ENCODE results near the gene EBF3. TPM values are rescaled to one million over a fixed set of nuclear protein-coding genes. Genes with fewer than 3 reads are reported as not detected.

EBF3 gene
- total RNA-seq, 1 donor from 2014 or later, result 0.15 TPM

DNA sequence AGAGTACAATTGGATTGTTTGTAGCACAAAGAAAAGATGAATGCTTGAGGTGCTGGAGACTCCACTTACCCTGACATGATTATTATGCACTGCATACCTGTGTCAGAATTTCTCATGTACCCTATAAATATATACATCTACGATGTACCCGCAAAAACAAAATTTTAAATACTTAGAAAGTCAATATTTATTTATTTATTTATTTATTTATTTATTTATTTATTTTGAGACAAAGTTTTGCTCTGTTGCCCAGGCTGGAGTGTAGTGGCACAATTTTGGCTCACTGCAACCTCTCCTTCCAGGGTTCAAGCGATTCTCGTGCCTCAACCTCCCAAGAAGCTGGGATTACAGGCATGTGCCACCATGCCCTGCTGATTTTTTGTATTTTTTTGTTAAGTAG, 35.1 kb upstream of the EBF3 start:
- H3F3A ChIP-seq (ENCODE audit: low read depth), result no peaks in the 10 kb centered on the region
- Mint-ChIP-seq H3K27ac (no peak overlapping the region), H3K4me1 (no peaks in the 10 kb centered on the region), H3K4me3 (no peak overlapping the region), H3K36me3 (no peaks in the 10 kb centered on the region), H3K9me3 (peaks cover 3% of the 10 kb centered on the region), H3K27me3 (ENCODE audit: insufficient read depth, low read depth) (peaks cover 5% of the 10 kb centered on the region)
- no peaks in the 10 kb centered on the region for H3K36me3 ChIP-seq
- no peak overlapping the region for H3K4me2 ChIP-seq
- TF ChIP-seq, protein P1, sequence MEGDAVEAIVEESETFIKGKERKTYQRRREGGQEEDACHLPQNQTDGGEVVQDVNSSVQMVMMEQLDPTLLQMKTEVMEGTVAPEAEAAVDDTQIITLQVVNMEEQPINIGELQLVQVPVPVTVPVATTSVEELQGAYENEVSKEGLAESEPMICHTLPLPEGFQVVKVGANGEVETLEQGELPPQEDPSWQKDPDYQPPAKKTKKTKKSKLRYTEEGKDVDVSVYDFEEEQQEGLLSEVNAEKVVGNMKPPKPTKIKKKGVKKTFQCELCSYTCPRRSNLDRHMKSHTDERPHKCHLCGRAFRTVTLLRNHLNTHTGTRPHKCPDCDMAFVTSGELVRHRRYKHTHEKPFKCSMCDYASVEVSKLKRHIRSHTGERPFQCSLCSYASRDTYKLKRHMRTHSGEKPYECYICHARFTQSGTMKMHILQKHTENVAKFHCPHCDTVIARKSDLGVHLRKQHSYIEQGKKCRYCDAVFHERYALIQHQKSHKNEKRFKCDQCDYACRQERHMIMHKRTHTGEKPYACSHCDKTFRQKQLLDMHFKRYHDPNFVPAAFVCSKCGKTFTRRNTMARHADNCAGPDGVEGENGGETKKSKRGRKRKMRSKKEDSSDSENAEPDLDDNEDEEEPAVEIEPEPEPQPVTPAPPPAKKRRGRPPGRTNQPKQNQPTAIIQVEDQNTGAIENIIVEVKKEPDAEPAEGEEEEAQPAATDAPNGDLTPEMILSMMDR (IDR thresholded peaks at IDR 0.05), result no peak
- no peak for TF ChIP-seq EZH2phosphoT487 (IDR thresholded peaks at IDR 0.05)
- TF ChIP-seq EZH2 (IDR thresholded peaks at IDR 0.05), result no peak
- H3K9ac ChIP-seq, result no peak overlapping the region
- H3K9me3 ChIP-seq (ENCODE audit: low read depth), result no peaks in the 10 kb centered on the region
- no peaks in the 10 kb centered on the region for H3K79me2 ChIP-seq (ENCODE audit: low read depth)
- peaks cover 14% of the 10 kb centered on the region for H3K27me3 ChIP-seq
- no peak overlapping the region for H2AFZ ChIP-seq (replicated peaks)
- no peak overlapping the region for H3K4me3 ChIP-seq
- H3K4me1 ChIP-seq, result no peaks in the 10 kb centered on the region
- DNase-seq (ENCODE audit: low spot score), result no peak
- H3K27ac ChIP-seq, result no peak overlapping the region
- H4K20me1 ChIP-seq (ENCODE audit: low read depth), result no peaks in the 10 kb centered on the region

DNA sequence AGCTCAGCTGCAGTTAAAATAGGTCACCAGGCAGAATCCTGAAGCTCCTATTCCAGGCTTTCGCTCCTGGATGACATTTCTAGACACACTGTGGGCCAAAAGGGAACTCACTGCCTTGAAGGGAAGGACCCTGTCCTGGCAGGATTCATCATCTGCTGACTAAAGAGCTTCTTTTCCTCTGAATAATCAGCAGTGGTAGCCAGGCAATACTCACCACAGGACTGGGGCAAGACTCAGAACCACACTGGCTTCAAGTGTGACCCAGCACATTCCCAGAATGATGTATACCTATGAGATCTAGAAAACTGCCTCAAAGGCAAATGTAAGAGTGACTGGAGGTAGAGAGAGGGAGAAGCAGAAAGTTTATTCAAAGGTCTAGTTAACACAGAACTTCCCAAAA, 29.5 kb upstream of the EBF3 start:
- Histone ChIP-seq H4K20me1 (ENCODE audit: low read depth) (no peaks in the 10 kb centered on the region), H2AFZ (replicated peaks) (peak overlapping the region; percentile 13), H3K9me3 (ENCODE audit: low read depth) (no peaks in the 10 kb centered on the region), H3K4me3 (no peak overlapping the region), H3K4me1 (no peaks in the 10 kb centered on the region), H3K36me3 (no peaks in the 10 kb centered on the region), H3K9ac (no peak overlapping the region), H3K79me2 (ENCODE audit: low read depth) (no peaks in the 10 kb centered on the region), H3K4me2 (no peak overlapping the region), H3F3A (ENCODE audit: low read depth) (no peaks in the 10 kb centered on the region), H3K27me3 (peaks cover 14% of the 10 kb centered on the region), H3K27ac (no peak overlapping the region)
- Mint-ChIP-seq H3K4me1 (no peaks in the 10 kb centered on the region), H3K27me3 (ENCODE audit: insufficient read depth, low read depth) (peaks cover 4% of the 10 kb centered on the region), H3K4me3 (no peak overlapping the region), H3K36me3 (no peaks in the 10 kb centered on the region), H3K27ac (no peak overlapping the region), H3K9me3 (peaks cover 4% of the 10 kb centered on the region)
- DNase-seq (ENCODE audit: low spot score), result no peak
- TF ChIP-seq EZH2phosphoT487 (IDR thresholded peaks at IDR 0.05) (no peak), EZH2 (IDR thresholded peaks at IDR 0.05) (no peak)
- TF ChIP-seq, protein P1 (IDR thresholded peaks at IDR 0.05), result no peak

DNA sequence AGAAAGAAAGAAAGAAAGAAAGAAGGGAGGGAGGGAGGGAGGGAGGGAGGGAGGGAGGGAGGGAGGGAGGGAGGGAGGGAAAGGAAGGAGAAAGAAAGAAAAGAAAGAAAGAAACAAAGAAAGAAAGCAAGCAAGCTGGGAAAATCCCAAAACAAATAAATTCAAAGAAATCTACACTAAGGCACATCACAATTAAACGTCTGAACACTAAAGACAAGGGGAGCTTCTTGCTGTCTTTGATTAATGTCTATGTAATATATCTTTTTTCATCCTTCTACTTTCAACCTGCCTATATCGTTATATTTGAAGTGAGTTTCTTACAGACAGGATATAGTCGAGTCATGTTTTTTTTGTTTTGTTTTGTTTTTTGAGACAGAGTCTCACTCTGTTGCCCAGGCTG, 28.3 kb upstream of the EBF3 start:
- Mint-ChIP-seq H3K27me3 (ENCODE audit: insufficient read depth, low read depth) (peaks cover 4% of the 10 kb centered on the region), H3K27ac (no peak overlapping the region), H3K4me3 (no peak overlapping the region), H3K9me3 (peaks cover 9% of the 10 kb centered on the region), H3K36me3 (no peaks in the 10 kb centered on the region), H3K4me1 (no peaks in the 10 kb centered on the region)
- H3K4me1 ChIP-seq, result no peaks in the 10 kb centered on the region
- no peak overlapping the region for H3K27ac ChIP-seq
- no peaks in the 10 kb centered on the region for H3F3A ChIP-seq (ENCODE audit: low read depth)
- H3K27me3 ChIP-seq, result peaks cover 14% of the 10 kb centered on the region
- H3K79me2 ChIP-seq (ENCODE audit: low read depth), result no peaks in the 10 kb centered on the region
- H4K20me1 ChIP-seq (ENCODE audit: low read depth), result no peaks in the 10 kb centered on the region
- TF ChIP-seq, protein P1 (IDR thresholded peaks at IDR 0.05), result no peak
- no peak for TF ChIP-seq EZH2 (IDR thresholded peaks at IDR 0.05)
- no peak overlapping the region for H2AFZ ChIP-seq (replicated peaks)
- no peak overlapping the region for H3K4me2 ChIP-seq
- no peak overlapping the region for H3K9ac ChIP-seq
- no peaks in the 10 kb centered on the region for H3K36me3 ChIP-seq
- no peak for DNase-seq (ENCODE audit: low spot score)
- H3K9me3 ChIP-seq (ENCODE audit: low read depth), result no peaks in the 10 kb centered on the region
- no peak overlapping the region for H3K4me3 ChIP-seq
